Suprapubic skin (tissue), 4 donors: ENCODE data around the gene ITSN1. TPM values are rescaled to one million over a fixed set of nuclear protein-coding genes. Genes with fewer than 3 reads are reported as not detected.
"Not testable (repeated sequence)": the region's sequence is repeated elsewhere in the genome, so short reads cannot be mapped to it uniquely, and the experiment has no call there.

Experiments
- DNase-seq, 2 donors: peaks; one replicate each; pipeline ENCODE4 v3.0.0-alpha.2; 2019; ENCODE audit warnings: low spot score in 2 of 2
- H3K27ac ChIP-seq: fragments of 200-600 bp; sonication (generic); one replicate; pipeline ENCODE4 v1.5.1; 2019
- H3K27me3 ChIP-seq: fragments of 200-600 bp; sonication (generic); one replicate; pipeline ENCODE4 v1.5.1; 2019
- H3K36me3 ChIP-seq: fragments of 200-600 bp; sonication (generic); one replicate; pipeline ENCODE4 v1.5.1; 2019
- H3K4me1 ChIP-seq: fragments of 200-600 bp; sonication (generic); one replicate; pipeline ENCODE4 v1.5.1; 2019
- H3K4me3 ChIP-seq: fragments of 200-600 bp; sonication (generic); one replicate; pipeline ENCODE4 v1.5.1; 2019; ENCODE audit warnings: mild to moderate bottlenecking
- H3K9me3 ChIP-seq: fragments of 200-600 bp; sonication (generic); one replicate; pipeline ENCODE4 v1.5.1; 2019
- EP300 ChIP-seq: sonication (generic); formaldehyde crosslinking; IDR thresholded peaks from one replicate; pipeline ENCODE4 v1.6.1; 2017; ENCODE audit warnings: antibody characterized with exemption
- POLR2A ChIP-seq, 2 donors: fragments of 450-650 bp; IDR thresholded peaks; one replicate each; pipeline ENCODE4 v1.6.1; 2017; ENCODE audit warnings: antibody characterized with exemption in 2 of 2, mild to moderate bottlenecking in 2 of 2, moderate library complexity in 2 of 2
- POLR2AphosphoS5 ChIP-seq, 3 donors: sonication (generic); formaldehyde crosslinking; IDR thresholded peaks; one replicate each; pipeline ENCODE4 v1.6.1; 2017; ENCODE audit warnings: antibody characterized with exemption in 3 of 3
- WGBS: methylation state at CpG from one replicate; pipeline ENCODE4 v1.1.5; 2018; 5-methylcytosine and 5-hydroxymethylcytosine counted together
- total RNA-seq, 4 donors: library from RNA; depleted of rRNA; stranded (reverse); fragments of >200 nt; gene quantifications; one replicate each; pipeline ENCODE4 v1.1.0, GENCODE V29; 2016
- TF ChIP-seq, protein P1 (sequence below), 2 donors: fragments of 200-600 bp in 1 of 2; fragments of 450-650 bp in 1 of 2; sonication (generic) in 1 of 2; IDR thresholded peaks; one replicate each; pipeline ENCODE4 v1.5.1; 2016 to 2019; ENCODE audit warnings: antibody characterized with exemption in 2 of 2, mild to moderate bottlenecking in 1 of 2, moderate library complexity in 1 of 2

Gene ITSN1
- total RNA-seq: 10 to 100 TPM; 23.8 to 53.3 (median 35.2) TPM

DNA sequence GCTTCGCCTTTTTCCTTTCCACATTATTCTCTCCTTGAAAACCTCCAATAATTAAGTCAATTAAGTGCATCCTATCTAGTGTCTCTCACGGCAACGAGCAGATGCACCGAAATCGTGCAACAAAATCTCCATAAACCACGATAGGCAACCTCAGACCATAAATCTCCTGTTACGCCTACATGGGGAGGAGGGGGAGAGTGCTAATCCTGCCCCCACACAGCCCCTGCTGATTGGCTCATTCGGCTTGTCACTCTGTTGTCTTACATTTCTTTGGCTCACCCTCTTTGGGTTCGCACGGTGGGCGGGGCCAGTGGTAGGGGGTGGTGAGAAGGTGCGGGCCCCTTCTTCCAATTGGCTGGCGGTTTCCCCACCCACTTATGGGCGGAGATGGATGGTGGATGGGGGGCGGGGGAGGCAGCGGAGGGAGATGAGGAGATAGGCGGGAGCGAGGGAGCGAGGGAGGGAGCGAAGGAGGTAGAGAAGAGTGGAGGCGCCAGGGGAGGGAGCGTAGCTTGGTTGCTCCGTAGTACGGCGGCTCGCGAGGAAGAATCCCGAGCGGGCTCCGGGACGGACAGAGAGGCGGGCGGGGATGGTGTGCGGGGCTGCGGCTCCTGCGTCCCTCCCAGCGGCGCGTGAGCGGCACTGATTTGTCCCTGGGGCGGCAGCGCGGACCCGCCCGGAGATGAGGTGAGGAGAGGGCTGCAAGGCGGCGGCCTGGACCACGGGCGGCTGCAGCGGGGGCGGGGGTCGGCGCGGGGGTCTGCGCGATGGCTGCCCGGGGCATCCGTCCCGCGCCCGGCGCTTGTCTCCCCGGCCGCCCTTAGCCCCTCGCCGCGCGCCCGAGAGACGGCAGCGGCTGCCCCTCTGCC, at the start of gene ITSN1:
ITSN1 (plus strand) TSS at position 475 of the 869 bp plus-strand sequence. CDS start 76,328 bp downstream, outside the sequence.
- peak within 1 kb of the TSS; percentile 99 for H3K4me3 ChIP-seq
- peak; percentile 100 for DNase-seq
- H3K27me3 ChIP-seq: no peaks in the 10 kb centered on the region
- peaks cover 33% of the 10 kb centered on the region for H3K4me1 ChIP-seq
- under 1% methylated on average over 48 of the region's 71 CpGs for WGBS
- no peaks in the 10 kb centered on the region for H3K36me3 ChIP-seq
- no peaks in the 10 kb centered on the region for H3K9me3 ChIP-seq
- peak within 1 kb of the TSS; percentile 90 for H3K27ac ChIP-seq
- no peak for TF ChIP-seq EP300
- TF ChIP-seq POLR2AphosphoS5 (IDR thresholded peaks at IDR 0.05): peak in 2 of 3 donors; percentile 78 to 82
- peak in 1 of 2 donors; percentile 48 for TF ChIP-seq POLR2A (IDR thresholded peaks at IDR 0.05)
- TF ChIP-seq, protein P1, sequence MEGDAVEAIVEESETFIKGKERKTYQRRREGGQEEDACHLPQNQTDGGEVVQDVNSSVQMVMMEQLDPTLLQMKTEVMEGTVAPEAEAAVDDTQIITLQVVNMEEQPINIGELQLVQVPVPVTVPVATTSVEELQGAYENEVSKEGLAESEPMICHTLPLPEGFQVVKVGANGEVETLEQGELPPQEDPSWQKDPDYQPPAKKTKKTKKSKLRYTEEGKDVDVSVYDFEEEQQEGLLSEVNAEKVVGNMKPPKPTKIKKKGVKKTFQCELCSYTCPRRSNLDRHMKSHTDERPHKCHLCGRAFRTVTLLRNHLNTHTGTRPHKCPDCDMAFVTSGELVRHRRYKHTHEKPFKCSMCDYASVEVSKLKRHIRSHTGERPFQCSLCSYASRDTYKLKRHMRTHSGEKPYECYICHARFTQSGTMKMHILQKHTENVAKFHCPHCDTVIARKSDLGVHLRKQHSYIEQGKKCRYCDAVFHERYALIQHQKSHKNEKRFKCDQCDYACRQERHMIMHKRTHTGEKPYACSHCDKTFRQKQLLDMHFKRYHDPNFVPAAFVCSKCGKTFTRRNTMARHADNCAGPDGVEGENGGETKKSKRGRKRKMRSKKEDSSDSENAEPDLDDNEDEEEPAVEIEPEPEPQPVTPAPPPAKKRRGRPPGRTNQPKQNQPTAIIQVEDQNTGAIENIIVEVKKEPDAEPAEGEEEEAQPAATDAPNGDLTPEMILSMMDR (IDR thresholded peaks at IDR 0.05): no peak

DNA sequence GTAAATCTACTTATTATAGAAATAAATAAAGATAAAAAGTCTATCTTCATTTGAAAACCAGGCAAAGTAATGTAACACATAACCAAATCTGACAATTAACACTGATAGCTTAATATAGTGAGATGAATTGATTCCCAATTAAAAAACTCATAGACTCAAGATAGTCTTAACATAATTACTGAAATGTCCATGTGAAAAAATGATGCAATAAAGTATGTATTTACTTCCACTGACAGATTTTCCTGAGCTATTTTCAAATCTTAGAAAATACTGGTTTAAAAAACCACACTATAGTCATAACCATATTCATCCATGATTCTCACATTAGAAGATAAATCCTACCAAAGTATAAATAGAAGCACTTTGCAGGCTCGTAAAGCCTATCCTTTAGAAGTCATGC, 44.2 kb upstream of the ITSN1 start:
- H3K4me3 ChIP-seq: no peak overlapping the region
- TF ChIP-seq, protein P1 (IDR thresholded peaks at IDR 0.05): no peak
- TF ChIP-seq POLR2A (IDR thresholded peaks at IDR 0.05) (no peak), POLR2AphosphoS5 (IDR thresholded peaks at IDR 0.05) (no peak), EP300 (no peak)
- no peak for DNase-seq
- 88% methylated on average over 1 of the region's 1 CpG for WGBS
- H3K27ac ChIP-seq: no peak overlapping the region
- H3K9me3 ChIP-seq: no peaks in the 10 kb centered on the region
- H3K36me3 ChIP-seq: peaks cover 74% of the 10 kb centered on the region
- H3K4me1 ChIP-seq: no peaks in the 10 kb centered on the region
- H3K27me3 ChIP-seq: no peaks in the 10 kb centered on the region

DNA sequence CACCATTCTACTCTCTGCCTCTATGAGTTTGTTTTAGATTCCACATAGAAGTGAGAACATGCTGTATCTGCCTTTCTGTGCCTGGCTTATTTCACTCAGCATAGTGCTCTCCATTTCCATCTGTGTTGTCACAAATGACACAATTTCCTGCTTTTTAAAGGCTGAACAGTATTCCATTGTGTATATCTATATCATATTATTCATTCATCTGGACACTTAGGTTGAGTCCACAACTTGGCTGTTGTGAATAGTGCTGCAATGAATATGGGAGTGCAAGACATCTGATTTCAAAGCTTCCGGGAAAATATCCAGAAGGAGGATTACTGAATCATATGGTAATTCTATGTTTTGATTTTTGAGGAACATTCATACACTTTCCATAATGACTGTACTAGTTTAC, 33.7 kb upstream of the ITSN1 start:
- Histone ChIP-seq H3K4me1 (no peaks in the 10 kb centered on the region), H3K9me3 (no peaks in the 10 kb centered on the region), H3K27me3 (no peaks in the 10 kb centered on the region), H3K36me3 (peaks cover 44% of the 10 kb centered on the region), H3K4me3 (no peak overlapping the region), H3K27ac (no peak overlapping the region)
- 54% methylated on average over 1 of the region's 1 CpG for WGBS
- TF ChIP-seq, protein P1 (IDR thresholded peaks at IDR 0.05): no peak
- TF ChIP-seq POLR2AphosphoS5 (IDR thresholded peaks at IDR 0.05) (no peak), POLR2A (IDR thresholded peaks at IDR 0.05) (no peak), EP300 (no peak)
- DNase-seq: no peak

DNA sequence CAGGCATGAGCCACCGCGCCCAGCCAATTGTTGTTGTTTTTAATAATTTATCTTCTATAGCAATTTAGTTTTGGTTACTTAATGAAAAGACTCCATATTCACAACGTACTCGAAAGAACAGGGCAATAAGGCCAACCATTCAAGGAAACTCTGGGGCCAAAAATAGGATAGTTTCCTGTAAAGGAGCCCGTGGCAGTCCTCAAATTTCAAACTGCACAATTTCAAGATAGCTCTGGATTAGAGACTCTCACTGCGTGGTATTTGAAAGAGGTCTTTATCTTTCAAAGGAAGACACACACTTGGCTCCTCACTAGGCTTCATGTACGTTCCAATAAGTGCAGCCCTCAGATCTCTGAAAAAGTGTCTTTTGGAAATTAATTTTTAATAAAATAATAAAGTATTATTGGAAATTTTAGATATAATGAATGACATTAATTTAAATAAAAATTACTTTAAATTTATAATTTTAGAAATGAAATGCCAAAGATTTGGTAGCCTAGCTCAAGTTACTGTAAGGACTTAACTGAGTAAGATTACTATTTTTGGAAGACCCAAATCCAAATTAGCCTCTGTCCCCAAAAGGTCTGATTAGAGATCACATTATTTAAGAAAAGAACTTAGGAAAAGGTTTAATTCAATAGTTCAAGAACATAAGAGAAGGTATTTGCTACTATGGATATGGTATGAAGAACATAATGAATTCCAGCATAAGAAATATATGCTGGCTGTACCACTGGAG, 31.1 kb upstream of the ITSN1 start:
- peaks cover 48% of the 10 kb centered on the region for H3K36me3 ChIP-seq
- 89% methylated on average over 7 of the region's 7 CpGs for WGBS
- H3K27ac ChIP-seq: no peak overlapping the region
- H3K27me3 ChIP-seq: no peaks in the 10 kb centered on the region
- H3K4me3 ChIP-seq: no peak overlapping the region
- DNase-seq: no peak
- TF ChIP-seq, protein P1 (IDR thresholded peaks at IDR 0.05): no peak
- TF ChIP-seq POLR2AphosphoS5 (IDR thresholded peaks at IDR 0.05): no peak
- TF ChIP-seq EP300: no peak
- TF ChIP-seq POLR2A (IDR thresholded peaks at IDR 0.05): no peak
- H3K4me1 ChIP-seq: no peaks in the 10 kb centered on the region
- H3K9me3 ChIP-seq: no peaks in the 10 kb centered on the region

DNA sequence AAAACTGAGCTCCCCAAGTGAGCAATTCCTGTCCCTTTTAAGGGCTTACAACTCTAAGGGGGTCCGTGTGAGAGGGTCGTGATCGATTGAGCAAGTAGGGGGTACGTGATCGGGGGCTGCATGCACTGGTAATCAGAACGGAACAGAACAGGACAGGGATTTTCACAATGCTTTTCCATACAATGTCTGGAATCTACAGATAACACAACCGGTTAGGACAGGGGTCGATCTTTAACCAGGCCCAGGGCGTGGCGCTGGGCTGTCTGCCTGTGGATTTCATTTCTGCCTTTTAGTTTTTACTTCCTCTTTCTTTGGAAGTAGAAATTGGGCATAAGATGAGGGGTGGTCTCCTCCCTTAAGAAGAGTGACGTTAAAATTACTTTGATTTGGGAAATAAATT, 24.7 kb upstream of the ITSN1 start:
- not testable (repeated sequence) for H3K9me3 ChIP-seq, DNase-seq, H3K27ac ChIP-seq, H3K4me1 ChIP-seq, H3K27me3 ChIP-seq, H3K4me3 ChIP-seq
- WGBS: 91% methylated on average over 11 of the region's 11 CpGs
- peaks cover 51% of the 10 kb centered on the region for H3K36me3 ChIP-seq
